Measurements from ENCODE around the gene TMTC2.

The TMTC2 gene

GRCh38 chr12:83172866-83173649, 486.4 kb downstream of the TMTC2 start:
- H3K27ac ChIP-seq (ENCODE audit: insufficient read depth, low read length, poor library complexity, severe bottlenecking) = no peak overlapping the region
- no peaks in the 10 kb centered on the region for H3K27me3 ChIP-seq (replicated peaks; ENCODE audit: control insufficient read depth, insufficient read depth, low read length, poor library complexity, severe bottlenecking)
- no peak for DNase-seq
- H3K36me3 ChIP-seq (ENCODE audit: control insufficient read depth, insufficient read depth, low read length) = no peaks in the 10 kb centered on the region
- H3K9me3 ChIP-seq (ENCODE audit: control insufficient read depth, low read length) = no peaks in the 10 kb centered on the region
- H3K4me1 ChIP-seq (ENCODE audit: control insufficient read depth, insufficient read depth, low read length, poor library complexity, severe bottlenecking) = no peaks in the 10 kb centered on the region
- H3K4me3 ChIP-seq (ENCODE audit: insufficient read depth, low read depth, low read length, poor library complexity, severe bottlenecking) = no peak overlapping the region

- Histone ChIP-seq H3K4me1 (ENCODE audit: control insufficient read depth, insufficient read depth, low read length, poor library complexity, severe bottlenecking) (no peaks in the 10 kb centered on the region), H3K27me3 (replicated peaks; ENCODE audit: control insufficient read depth, insufficient read depth, low read length, poor library complexity, severe bottlenecking) (no peaks in the 10 kb centered on the region), H3K27ac (ENCODE audit: insufficient read depth, low read length, poor library complexity, severe bottlenecking) (no peak overlapping the region), H3K4me3 (ENCODE audit: insufficient read depth, low read depth, low read length, poor library complexity, severe bottlenecking) (no peak overlapping the region), H3K36me3 (ENCODE audit: control insufficient read depth, insufficient read depth, low read length) (no peaks in the 10 kb centered on the region), H3K9me3 (ENCODE audit: control insufficient read depth, low read length) (no peaks in the 10 kb centered on the region)
- no peak for DNase-seq
Observed at GRCh38 chr12:83179999-83180398, 493.3 kb downstream of the TMTC2 start.

- Histone ChIP-seq H3K4me1 (ENCODE audit: control insufficient read depth, insufficient read depth, low read length, poor library complexity, severe bottlenecking) (no peaks in the 10 kb centered on the region), H3K36me3 (ENCODE audit: control insufficient read depth, insufficient read depth, low read length) (no peaks in the 10 kb centered on the region), H3K9me3 (ENCODE audit: control insufficient read depth, low read length) (no peaks in the 10 kb centered on the region), H3K4me3 (ENCODE audit: insufficient read depth, low read depth, low read length, poor library complexity, severe bottlenecking) (no peak overlapping the region), H3K27ac (ENCODE audit: insufficient read depth, low read length, poor library complexity, severe bottlenecking) (no peak overlapping the region), H3K27me3 (replicated peaks; ENCODE audit: control insufficient read depth, insufficient read depth, low read length, poor library complexity, severe bottlenecking) (no peaks in the 10 kb centered on the region)
- DNase-seq = no peak
Observed at GRCh38 chr12:83181074-83181473, 494.4 kb downstream of the TMTC2 start.

GRCh38 chr12:83183132-83183531, 496.4 kb downstream of the TMTC2 start:
- Histone ChIP-seq H3K36me3 (ENCODE audit: control insufficient read depth, insufficient read depth, low read length) (no peaks in the 10 kb centered on the region), H3K4me3 (ENCODE audit: insufficient read depth, low read depth, low read length, poor library complexity, severe bottlenecking) (no peak overlapping the region), H3K9me3 (ENCODE audit: control insufficient read depth, low read length) (no peaks in the 10 kb centered on the region), H3K4me1 (ENCODE audit: control insufficient read depth, insufficient read depth, low read length, poor library complexity, severe bottlenecking) (no peaks in the 10 kb centered on the region), H3K27me3 (replicated peaks; ENCODE audit: control insufficient read depth, insufficient read depth, low read length, poor library complexity, severe bottlenecking) (no peaks in the 10 kb centered on the region), H3K27ac (ENCODE audit: insufficient read depth, low read length, poor library complexity, severe bottlenecking) (no peak overlapping the region)
- no peak for DNase-seq
